B cell (primary cell): ENCODE results near the gene ELF1. TPM values are rescaled to one million over a fixed set of nuclear protein-coding genes. Genes with fewer than 3 reads are reported as not detected.

Experiments
- ATAC-seq: fragments of 200-7000 bp; cut with Tn5 transposase; one replicate; pipeline ENCODE4 v1.10.0; 2021; ENCODE audit warnings: low read depth, mild to moderate bottlenecking, moderate number of reproducible peaks, moderate library complexity
- CTCF ChIA-PET: fragments of 350-600 bp; sonication (Branson Sonifier 250); formaldehyde crosslinking; loops from one replicate; lab custom pipeline; 2021; ENCODE audit warnings: antibody characterized with exemption, inconsistent platforms; lab: Charles Lee
- POLR2A ChIA-PET: fragments of 350-600 bp; sonication (Branson Sonifier 250); formaldehyde crosslinking; loops from one replicate; lab custom pipeline; 2021; ENCODE audit warnings: antibody characterized with exemption; lab: Charles Lee
- DNase-seq: peaks from one replicate; pipeline ENCODE4 v3.0.0; 2013
- H2AFZ ChIP-seq: 2 replicates; pipeline ENCODE4 v1.6.1; 2012; ENCODE audit warnings: mild to moderate bottlenecking, low read depth, low read length; ENCODE audit not compliant: insufficient read depth, poor library complexity, severe bottlenecking
- H3K27ac ChIP-seq, 2 donors: 1 replicate in 1 of 2; 2 replicates in 1 of 2; pipeline ENCODE4 v1.5.1; 2012 to 2013; ENCODE audit warnings: low read length in 2 of 2, mild to moderate bottlenecking in 2 of 2, moderate library complexity in 1 of 2
- H3K27me3 ChIP-seq, 4 experiments: fragments of 200-600 bp in 1 of 4; sonication (generic) in 1 of 4; replicated peaks in 1 of 4; 1 replicate in 2 of 4; 2 replicates in 2 of 4; pipeline versions ENCODE4 v1.6.1 to v1.7.0; 2013 to 2016; ENCODE audit warnings: low read length in 3 of 4, mild to moderate bottlenecking in 2 of 4, mixed read lengths in 1 of 4, moderate library complexity in 1 of 4; ENCODE audit not compliant: insufficient read depth in 4 of 4, control insufficient read depth in 3 of 4; ENCODE audit errors: control extremely low read depth in 1 of 4
- H3K36me3 ChIP-seq, 2 experiments: replicated peaks in 1 of 2; 1 replicate in 1 of 2; 2 replicates in 1 of 2; pipeline versions ENCODE4 v1.6.1 to v1.7.1; 2013; ENCODE audit warnings: low read length in 1 of 2; ENCODE audit not compliant: insufficient read depth in 2 of 2, control insufficient read depth in 1 of 2; ENCODE audit errors: control extremely low read depth in 1 of 2, extremely low read depth in 1 of 2
- H3K4me1 ChIP-seq, 2 donors: fragments of 200-600 bp in 1 of 2; sonication (generic) in 1 of 2; 1 replicate in 1 of 2; 2 replicates in 1 of 2; pipeline versions ENCODE4 v1.5.1 to v1.6.1; 2013 to 2017; ENCODE audit warnings: low read length in 2 of 2; ENCODE audit not compliant: control insufficient read depth in 2 of 2, insufficient read depth in 2 of 2
- H3K4me2 ChIP-seq: replicated peaks from 2 replicates; pipeline ENCODE3; 2012; ENCODE audit warnings: mild to moderate bottlenecking, low read depth, low read length; ENCODE audit not compliant: poor library complexity, severe bottlenecking
- H3K4me3 ChIP-seq, 5 experiments: fragments of 200-600 bp in 1 of 5; sonication (generic) in 1 of 5; 1 replicate in 3 of 5; 2 replicates in 2 of 5; pipeline versions ENCODE4 v1.5.1 to v1.7.0; 2011 to 2016; ENCODE audit warnings: low read length in 4 of 5, mild to moderate bottlenecking in 4 of 5, low read depth in 2 of 5, control low read depth in 1 of 5, moderate library complexity in 1 of 5; ENCODE audit not compliant: insufficient read depth in 1 of 5; ENCODE audit errors: control extremely low read depth in 1 of 5, extremely low read depth in 1 of 5
- H3K79me2 ChIP-seq: fragments of 200-600 bp; sonication (generic); one replicate; pipeline ENCODE4 v1.6.0; 2016; ENCODE audit warnings: low read length; ENCODE audit not compliant: control insufficient read depth, insufficient read depth
- H3K9ac ChIP-seq: fragments of 200-600 bp; sonication (generic); 2 replicates; pipeline ENCODE4 v1.6.1; 2017; ENCODE audit warnings: mild to moderate bottlenecking, low read length, moderate library complexity
- H3K9me3 ChIP-seq, 3 donors: one replicate each; pipeline versions ENCODE4 v1.6.1 to v1.7.1; 2013; ENCODE audit warnings: low read length in 2 of 3; ENCODE audit not compliant: control insufficient read depth in 2 of 3, insufficient read depth in 1 of 3; ENCODE audit errors: control extremely low read depth in 1 of 3
- H4K20me1 ChIP-seq: 2 replicates; pipeline ENCODE4 v1.6.0; 2012; ENCODE audit warnings: mild to moderate bottlenecking, low read length; ENCODE audit not compliant: insufficient read depth, control insufficient read depth, poor library complexity, severe bottlenecking
- H3K27ac Mint-ChIP-seq: one replicate; pipeline ENCODE4 v1.8.0; 2021; ENCODE audit warnings: mixed read lengths
- H3K27me3 Mint-ChIP-seq: one replicate; pipeline ENCODE4 v1.8.0; 2021; ENCODE audit warnings: mixed read lengths
- H3K4me1 Mint-ChIP-seq: one replicate; pipeline ENCODE4 v1.8.0; 2021; ENCODE audit warnings: mixed read lengths
- H3K4me3 Mint-ChIP-seq: one replicate; pipeline ENCODE4 v1.8.0; 2021; ENCODE audit warnings: mixed read lengths
- H3K9me3 Mint-ChIP-seq: one replicate; pipeline ENCODE4 v1.8.0; 2022; ENCODE audit warnings: mixed read lengths; ENCODE audit not compliant: insufficient read depth
- EZH2 ChIP-seq: IDR thresholded peaks from 2 replicates; pipeline ENCODE4 v1.6.1; 2012; ENCODE audit warnings: borderline replicate concordance, low read depth, mild to moderate bottlenecking, moderate library complexity, low read length; ENCODE audit not compliant: insufficient read depth, poor library complexity, severe bottlenecking
- WGBS: methylation state at CpG from one replicate; pipeline ENCODE4 v1.1.5; 2013; ENCODE audit warnings: missing lambda C conversion rate; ENCODE audit not compliant: insufficient coverage; 5-methylcytosine and 5-hydroxymethylcytosine counted together
- intact Hi-C: fragments of 100-400 bp; cut with micrococcal nuclease; formaldehyde crosslinking; loops from one replicate; pipeline ENCODE4 v1.10.0; 2022
- polyA plus RNA-seq: library from polyadenylated mRNA; depleted of rRNA; stranded (reverse); fragments of >200 nt; gene quantifications from 2 replicates; pipeline ENCODE4 v1.2.3, GENCODE V29; 2012
- total RNA-seq, 2 donors: library from RNA; stranded (reverse); fragments of 120-200 nt in 1 of 2; gene quantifications; 1 replicate in 1 of 2; 2 replicates in 1 of 2; pipeline versions ENCODE4 v1.2.3 to v1.2.4, GENCODE V29; 2013 to 2022
- TF ChIP-seq, protein P1 (sequence below): fragments of 200-600 bp; IDR thresholded peaks from one replicate; pipeline ENCODE4 v1.8.0; 2022; ENCODE audit warnings: antibody characterized with exemption, mild to moderate bottlenecking

The ELF1 gene
- total and polyA plus RNA-seq, 2 donors (not counting 1 experiment from before 2014, with no cell fraction given), result 62.0 to 186 TPM

DNA sequence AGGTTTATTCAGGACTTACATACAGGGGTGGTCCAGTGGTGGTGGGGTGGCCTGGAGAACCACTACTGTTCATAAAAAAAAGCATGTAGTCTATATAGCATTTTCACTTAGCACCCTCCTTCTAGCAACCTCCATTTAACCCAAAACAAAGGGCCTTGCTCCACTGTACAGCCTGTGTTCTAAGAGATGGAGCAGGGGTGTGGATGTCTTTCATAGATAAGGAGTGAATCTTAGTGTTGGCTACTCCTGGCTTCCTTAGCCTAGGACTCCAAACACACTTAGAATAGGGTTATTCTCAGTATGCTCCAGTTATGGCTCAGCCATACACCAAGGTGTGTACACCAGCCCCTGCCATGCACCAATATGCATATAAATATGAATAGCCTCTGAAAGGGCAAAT lies 95.2 kb downstream of the ELF1 start:
- no peaks in the 10 kb centered on the region for H3K27me3 Mint-ChIP-seq
- H3K9me3 Mint-ChIP-seq, result no peaks in the 10 kb centered on the region
- Histone ChIP-seq H3K27me3 (no peaks in the 10 kb centered on the region), H3K9ac (no peak overlapping the region), H3K4me1 (peaks cover 9 to 16% of the 10 kb centered on the region in 2 donors), H3K79me2 (peaks cover 37% of the 10 kb centered on the region), H3K36me3 (peaks cover 0 to 3% of the 10 kb centered on the region in 2 experiments), H3K27ac (peak overlapping the region in 1 of 2 donors; percentile 9), H2AFZ (no peak overlapping the region), H3K9me3 (no peaks in the 10 kb centered on the region), H3K4me2 (no peak overlapping the region), H3K4me3 (no peak overlapping the region), H4K20me1 (no peaks in the 10 kb centered on the region)
- DNase-seq (no peak), ATAC-seq (no peak)
- no peak overlapping the region for H3K4me3 Mint-ChIP-seq
- intact Hi-C loops, result loop anchor here (5.0 kb wide), 1 partner anchor 338 kb away; the partner anchor contains the start of gene MTRF1
- ChIA-PET CTCF (no interaction called here), POLR2A (no interaction called here)
- H3K27ac Mint-ChIP-seq, result no peak overlapping the region
- peaks cover 25% of the 10 kb centered on the region for H3K4me1 Mint-ChIP-seq
- no peak for TF ChIP-seq EZH2
- TF ChIP-seq, protein P1, sequence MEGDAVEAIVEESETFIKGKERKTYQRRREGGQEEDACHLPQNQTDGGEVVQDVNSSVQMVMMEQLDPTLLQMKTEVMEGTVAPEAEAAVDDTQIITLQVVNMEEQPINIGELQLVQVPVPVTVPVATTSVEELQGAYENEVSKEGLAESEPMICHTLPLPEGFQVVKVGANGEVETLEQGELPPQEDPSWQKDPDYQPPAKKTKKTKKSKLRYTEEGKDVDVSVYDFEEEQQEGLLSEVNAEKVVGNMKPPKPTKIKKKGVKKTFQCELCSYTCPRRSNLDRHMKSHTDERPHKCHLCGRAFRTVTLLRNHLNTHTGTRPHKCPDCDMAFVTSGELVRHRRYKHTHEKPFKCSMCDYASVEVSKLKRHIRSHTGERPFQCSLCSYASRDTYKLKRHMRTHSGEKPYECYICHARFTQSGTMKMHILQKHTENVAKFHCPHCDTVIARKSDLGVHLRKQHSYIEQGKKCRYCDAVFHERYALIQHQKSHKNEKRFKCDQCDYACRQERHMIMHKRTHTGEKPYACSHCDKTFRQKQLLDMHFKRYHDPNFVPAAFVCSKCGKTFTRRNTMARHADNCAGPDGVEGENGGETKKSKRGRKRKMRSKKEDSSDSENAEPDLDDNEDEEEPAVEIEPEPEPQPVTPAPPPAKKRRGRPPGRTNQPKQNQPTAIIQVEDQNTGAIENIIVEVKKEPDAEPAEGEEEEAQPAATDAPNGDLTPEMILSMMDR, result no peak

GRCh38 chr13:40922437-40923040 lies 96.6 kb downstream of the ELF1 start:
- Histone ChIP-seq H3K27me3 (no peaks in the 10 kb centered on the region), H3K4me2 (no peak overlapping the region), H3K36me3 (no peaks in the 10 kb centered on the region), H3K9ac (no peak overlapping the region), H3K27ac (no peak overlapping the region), H3K9me3 (no peaks in the 10 kb centered on the region), H3K4me1 (peaks cover 9 to 16% of the 10 kb centered on the region in 2 donors), H2AFZ (no peak overlapping the region), H3K79me2 (peaks cover 39% of the 10 kb centered on the region), H4K20me1 (no peaks in the 10 kb centered on the region), H3K4me3 (no peak overlapping the region)
- POLR2A ChIA-PET, result interaction anchor here (1.2 to 2.1 kb wide), 3 partner anchors 13 to 134 kb away, joined by 3 to 7 read pairs (median 6); partner anchors contain the start of gene SLC25A15
- CTCF ChIA-PET, result interaction anchor here (0.8 to 2.5 kb wide), 10 partner anchors 11 to 1237 kb away, joined by 3 to 11 read pairs (median 5); partner anchors contain the start of genes ELF1 and SLC25A15
- H3K4me1 Mint-ChIP-seq, result peaks cover 21% of the 10 kb centered on the region
- H3K4me3 Mint-ChIP-seq, result peak overlapping the region; percentile 94
- no peak for DNase-seq
- TF ChIP-seq, protein P1, result no peak
- TF ChIP-seq EZH2, result no peak
- ATAC-seq, result no peak
- peak overlapping the region; percentile 67 for H3K27ac Mint-ChIP-seq
- no peaks in the 10 kb centered on the region for H3K9me3 Mint-ChIP-seq
- intact Hi-C loops, result loop anchor here (5.0 kb wide), 1 partner anchor 340 kb away; the partner anchor contains the start of gene MTRF1
- WGBS, result 93% methylated on average over 22 of the region's 28 CpGs
- no peaks in the 10 kb centered on the region for H3K27me3 Mint-ChIP-seq
